ENCODE measurements around the gene AMMECR1L.
A peak's percentile ranks its signal among the peaks of the same experiment; 100 is the strongest.

AMMECR1L gene

DNA sequence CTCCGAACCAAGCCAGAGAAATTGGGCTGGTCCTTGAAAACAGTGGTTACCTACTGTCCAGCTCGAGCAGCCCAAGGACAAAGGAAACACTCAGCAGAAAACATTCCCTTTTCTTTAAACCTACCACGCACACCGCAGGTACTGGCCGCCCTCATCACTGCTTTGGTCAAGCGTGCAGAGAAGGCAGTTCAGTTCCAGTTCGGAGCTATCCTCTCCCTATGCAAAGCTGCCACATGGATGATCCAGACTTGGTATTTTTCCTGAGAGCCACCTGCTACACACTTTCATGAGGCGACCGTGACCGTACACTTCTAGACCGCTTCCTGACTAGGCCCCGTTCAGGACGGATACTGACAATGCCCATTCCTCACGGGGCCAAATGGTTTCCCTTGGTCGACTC lies 23.5 kb downstream of the AMMECR1L start:
- peak overlapping the region; percentile 12 for H3K27ac ChIP-seq (replicated peaks; ENCODE audit: low read length)
- no peak overlapping the region for H2BK5ac ChIP-seq (ENCODE audit: low read length)
- H3K79me1 ChIP-seq (ENCODE audit: low read depth, low read length): peaks cover 3% of the 10 kb centered on the region
- H3K4ac ChIP-seq (ENCODE audit: low read length): no peak overlapping the region
- H3K36me3 ChIP-seq (replicated peaks in 1 of 2; ENCODE audit: control insufficient read depth in 2 of 2, insufficient read depth in 2 of 2, low read length in 2 of 2): peaks cover 35 to 52% of the 10 kb centered on the region in 2 donors
- H2BK15ac ChIP-seq (ENCODE audit: low read length): no peak overlapping the region
- no peak overlapping the region for H2AK5ac ChIP-seq (ENCODE audit: low read depth, low read length)
- H3K18ac ChIP-seq (ENCODE audit: low read length): no peak overlapping the region
- no peak overlapping the region for H2BK12ac ChIP-seq (ENCODE audit: low read length)
- H2BK120ac ChIP-seq (ENCODE audit: low read depth, low read length): no peak overlapping the region
- H3K27me3 ChIP-seq (ENCODE audit: control insufficient read depth in 3 of 3, insufficient read depth in 3 of 3, low read depth in 1 of 3, low read length in 3 of 3): no peaks in the 10 kb centered on the region
- no peak for DNase-seq (ENCODE audit: low spot score)
- H3K23ac ChIP-seq (ENCODE audit: low read depth, low read length, poor library complexity): peak overlapping the region; percentile 4
- H2AFZ ChIP-seq (ENCODE audit: low read length): no peak overlapping the region
- peaks cover 6 to 14% of the 10 kb centered on the region in 2 donors for H3K4me1 ChIP-seq (ENCODE audit: control insufficient read depth in 2 of 2, insufficient read depth in 1 of 2, low read depth in 1 of 2, low read length in 2 of 2)
- H3K14ac ChIP-seq (ENCODE audit: low read length): no peak overlapping the region
- H3K4me2 ChIP-seq (ENCODE audit: insufficient read depth, low read length, poor library complexity, severe bottlenecking): no peak overlapping the region
- WGBS, 2 donors (ENCODE audit: extremely low coverage in 2 of 2, insufficient read length in 2 of 2, insufficient replicate concordance in 1 of 2): no CpG with 5 or more reads among the region's 15 CpGs
- H3K9ac ChIP-seq (ENCODE audit: low read depth, low read length, poor library complexity): peak overlapping the region; percentile 38
- H4K8ac ChIP-seq (ENCODE audit: low read depth, low read length): no peak overlapping the region
- no peaks in the 10 kb centered on the region for H3K9me3 ChIP-seq (replicated peaks in 1 of 2; ENCODE audit: control insufficient read depth in 2 of 2, insufficient read depth in 1 of 2, low read depth in 1 of 2, low read length in 2 of 2)
- no peak overlapping the region for H3K4me3 ChIP-seq (ENCODE audit: low read length in 2 of 2)
- no peak overlapping the region for H4K91ac ChIP-seq (ENCODE audit: low read depth, low read length, poor library complexity)

DNA sequence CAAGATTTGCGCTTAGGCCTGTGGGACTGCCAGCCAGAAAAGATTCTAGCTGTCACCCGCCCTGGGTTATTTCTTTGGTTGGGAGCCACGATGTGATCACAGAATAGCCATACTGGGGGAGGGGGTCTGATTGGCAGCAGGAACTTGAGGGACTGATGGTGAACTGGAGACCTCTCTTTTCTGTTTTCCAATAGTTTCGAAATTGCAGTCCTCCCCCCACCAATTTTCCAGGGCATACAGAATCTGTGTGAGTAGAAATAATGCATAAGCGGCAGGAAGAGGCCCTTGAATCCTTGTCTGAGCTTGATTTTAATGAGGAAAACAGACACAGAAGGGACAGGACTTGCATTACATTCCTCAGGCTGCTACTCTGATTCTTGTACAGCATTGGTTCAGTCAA lies 25.6 kb downstream of the AMMECR1L start:
- Histone ChIP-seq H2BK12ac (ENCODE audit: low read length) (no peak overlapping the region), H3K4ac (ENCODE audit: low read length) (no peak overlapping the region), H2AK5ac (ENCODE audit: low read depth, low read length) (no peak overlapping the region), H3K9me3 (replicated peaks in 1 of 2; ENCODE audit: control insufficient read depth in 2 of 2, insufficient read depth in 1 of 2, low read depth in 1 of 2, low read length in 2 of 2) (no peaks in the 10 kb centered on the region), H2AFZ (ENCODE audit: low read length) (peak overlapping the region; percentile 26), H2BK120ac (ENCODE audit: low read depth, low read length) (no peak overlapping the region), H3K14ac (ENCODE audit: low read length) (no peak overlapping the region), H3K4me2 (ENCODE audit: insufficient read depth, low read length, poor library complexity, severe bottlenecking) (no peak overlapping the region), H4K8ac (ENCODE audit: low read depth, low read length) (no peak overlapping the region), H3K4me1 (ENCODE audit: control insufficient read depth in 2 of 2, insufficient read depth in 1 of 2, low read depth in 1 of 2, low read length in 2 of 2) (peaks cover 9 to 14% of the 10 kb centered on the region in 2 donors), H3K4me3 (ENCODE audit: low read length in 2 of 2) (no peak overlapping the region), H3K27me3 (ENCODE audit: control insufficient read depth in 3 of 3, insufficient read depth in 3 of 3, low read depth in 1 of 3, low read length in 3 of 3) (no peaks in the 10 kb centered on the region), H3K27ac (replicated peaks; ENCODE audit: low read length) (no peak overlapping the region), H3K23ac (ENCODE audit: low read depth, low read length, poor library complexity) (no peak overlapping the region), H3K36me3 (replicated peaks in 1 of 2; ENCODE audit: control insufficient read depth in 2 of 2, insufficient read depth in 2 of 2, low read length in 2 of 2) (peaks cover 23 to 43% of the 10 kb centered on the region in 2 donors), H3K18ac (ENCODE audit: low read length) (no peak overlapping the region), H4K91ac (ENCODE audit: low read depth, low read length, poor library complexity) (no peak overlapping the region), H2BK5ac (ENCODE audit: low read length) (no peak overlapping the region), H3K79me1 (ENCODE audit: low read depth, low read length) (peaks cover 5% of the 10 kb centered on the region), H3K9ac (ENCODE audit: low read depth, low read length, poor library complexity) (no peak overlapping the region), H2BK15ac (ENCODE audit: low read length) (no peak overlapping the region)
- WGBS, 2 donors (ENCODE audit: extremely low coverage in 2 of 2, insufficient read length in 2 of 2, insufficient replicate concordance in 1 of 2): no CpG with 5 or more reads among the region's 5 CpGs
- no peak for DNase-seq (ENCODE audit: low spot score)

DNA sequence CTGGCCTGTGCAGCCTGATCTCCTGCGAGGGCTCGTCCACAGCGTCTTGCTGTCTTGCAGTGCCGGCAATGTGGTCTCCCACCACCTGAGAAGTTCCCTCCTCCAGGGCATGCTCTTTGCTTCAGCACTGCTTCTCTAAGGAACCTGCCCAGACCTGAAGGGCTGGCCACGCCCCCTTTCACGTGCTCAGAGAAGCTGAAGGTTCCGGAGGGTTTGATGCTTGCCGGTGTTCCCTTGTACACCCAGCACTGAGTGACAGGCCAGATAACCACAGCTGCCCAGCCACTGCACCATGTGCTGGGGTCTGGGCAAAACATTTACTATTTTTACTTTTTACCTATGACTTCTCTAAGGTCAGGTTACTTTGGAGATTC lies 26.1 kb downstream of the AMMECR1L start:
- Histone ChIP-seq H3K9me3 (replicated peaks in 1 of 2; ENCODE audit: control insufficient read depth in 2 of 2, insufficient read depth in 1 of 2, low read depth in 1 of 2, low read length in 2 of 2) (no peaks in the 10 kb centered on the region), H3K9ac (ENCODE audit: low read depth, low read length, poor library complexity) (peak overlapping the region; percentile 68), H3K36me3 (replicated peaks in 1 of 2; ENCODE audit: control insufficient read depth in 2 of 2, insufficient read depth in 2 of 2, low read length in 2 of 2) (peaks cover 20 to 42% of the 10 kb centered on the region in 2 donors), H4K8ac (ENCODE audit: low read depth, low read length) (no peak overlapping the region), H3K79me1 (ENCODE audit: low read depth, low read length) (peaks cover 5% of the 10 kb centered on the region), H3K27ac (replicated peaks; ENCODE audit: low read length) (peak overlapping the region; percentile 14), H3K23ac (ENCODE audit: low read depth, low read length, poor library complexity) (peak overlapping the region; percentile 47), H2AFZ (ENCODE audit: low read length) (peak overlapping the region; percentile 26), H3K4me1 (ENCODE audit: control insufficient read depth in 2 of 2, insufficient read depth in 1 of 2, low read depth in 1 of 2, low read length in 2 of 2) (peaks cover 9 to 14% of the 10 kb centered on the region in 2 donors), H4K91ac (ENCODE audit: low read depth, low read length, poor library complexity) (no peak overlapping the region), H2BK12ac (ENCODE audit: low read length) (no peak overlapping the region), H2BK15ac (ENCODE audit: low read length) (no peak overlapping the region), H3K4ac (ENCODE audit: low read length) (no peak overlapping the region), H3K27me3 (ENCODE audit: control insufficient read depth in 3 of 3, insufficient read depth in 3 of 3, low read depth in 1 of 3, low read length in 3 of 3) (no peaks in the 10 kb centered on the region), H2BK5ac (ENCODE audit: low read length) (no peak overlapping the region), H3K18ac (ENCODE audit: low read length) (no peak overlapping the region), H3K4me2 (ENCODE audit: insufficient read depth, low read length, poor library complexity, severe bottlenecking) (no peak overlapping the region), H3K14ac (ENCODE audit: low read length) (no peak overlapping the region), H2BK120ac (ENCODE audit: low read depth, low read length) (no peak overlapping the region), H3K4me3 (ENCODE audit: low read length in 2 of 2) (no peak overlapping the region), H2AK5ac (ENCODE audit: low read depth, low read length) (no peak overlapping the region)
- DNase-seq (ENCODE audit: low spot score): no peak
- no CpG with 5 or more reads among the region's 8 CpGs for WGBS, 2 donors (ENCODE audit: extremely low coverage in 2 of 2, insufficient read length in 2 of 2, insufficient replicate concordance in 1 of 2)

DNA sequence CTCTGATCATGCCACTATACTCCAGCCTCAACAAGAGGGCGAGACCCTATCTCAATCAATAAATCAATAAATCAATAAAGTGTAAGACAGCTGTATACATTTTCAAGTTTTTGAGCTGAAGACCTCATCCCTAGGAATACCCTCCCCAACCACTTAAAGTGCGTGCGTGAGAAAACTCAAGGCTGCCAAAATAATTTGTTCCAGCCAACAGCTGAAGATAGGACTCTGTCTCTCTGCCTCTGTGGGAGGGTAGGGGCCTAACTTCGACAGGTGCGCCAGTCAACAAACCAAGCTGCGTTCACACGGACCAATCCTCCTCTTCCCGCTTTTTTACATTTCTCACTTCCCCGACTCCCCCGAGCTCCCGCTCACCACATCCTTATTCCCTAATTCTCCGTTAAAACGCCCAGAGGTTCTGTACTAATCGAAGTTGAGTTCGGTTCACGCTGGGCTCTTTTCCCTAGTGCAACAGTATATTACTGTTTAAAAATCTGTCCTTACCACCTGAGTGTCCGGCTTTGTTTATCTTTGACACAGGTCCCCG lies 28.4 kb downstream of the AMMECR1L start:
- Histone ChIP-seq H3K4me1 (ENCODE audit: control insufficient read depth in 2 of 2, insufficient read depth in 1 of 2, low read depth in 1 of 2, low read length in 2 of 2) (peaks cover 9 to 14% of the 10 kb centered on the region in 2 donors), H4K8ac (ENCODE audit: low read depth, low read length) (no peak overlapping the region), H3K9me3 (replicated peaks in 1 of 2; ENCODE audit: control insufficient read depth in 2 of 2, insufficient read depth in 1 of 2, low read depth in 1 of 2, low read length in 2 of 2) (no peaks in the 10 kb centered on the region), H3K4me2 (ENCODE audit: insufficient read depth, low read length, poor library complexity, severe bottlenecking) (peak overlapping the region; percentile 70), H2BK5ac (ENCODE audit: low read length) (peak overlapping the region; percentile 72), H3K4ac (ENCODE audit: low read length) (peak overlapping the region; percentile 60), H3K23ac (ENCODE audit: low read depth, low read length, poor library complexity) (no peak overlapping the region), H2AK5ac (ENCODE audit: low read depth, low read length) (peak overlapping the region; percentile 34), H2BK15ac (ENCODE audit: low read length) (no peak overlapping the region), H3K4me3 (ENCODE audit: low read length in 2 of 2) (peak overlapping the region; percentile 93 to 99), H3K9ac (ENCODE audit: low read depth, low read length, poor library complexity) (peak overlapping the region; percentile 99), H4K91ac (ENCODE audit: low read depth, low read length, poor library complexity) (no peak overlapping the region), H2BK12ac (ENCODE audit: low read length) (no peak overlapping the region), H3K14ac (ENCODE audit: low read length) (no peak overlapping the region), H3K79me1 (ENCODE audit: low read depth, low read length) (peaks cover 8% of the 10 kb centered on the region), H3K27me3 (ENCODE audit: control insufficient read depth in 3 of 3, insufficient read depth in 3 of 3, low read depth in 1 of 3, low read length in 3 of 3) (no peaks in the 10 kb centered on the region), H3K36me3 (replicated peaks in 1 of 2; ENCODE audit: control insufficient read depth in 2 of 2, insufficient read depth in 2 of 2, low read length in 2 of 2) (peaks cover 6 to 42% of the 10 kb centered on the region in 2 donors), H3K18ac (ENCODE audit: low read length) (no peak overlapping the region), H3K27ac (replicated peaks; ENCODE audit: low read length) (no peak overlapping the region), H2AFZ (ENCODE audit: low read length) (peak overlapping the region; percentile 94), H2BK120ac (ENCODE audit: low read depth, low read length) (no peak overlapping the region)
- DNase-seq (ENCODE audit: low spot score): no peak
- whole genome bisulfite sequencing, 2 donors (ENCODE audit: extremely low coverage in 2 of 2, insufficient read length in 2 of 2, insufficient replicate concordance in 1 of 2): no CpG with 5 or more reads among the region's 18 CpGs
